OCI-LY7 (cell line): ENCODE data around the gene NTN3. TPM values are rescaled to one million over a fixed set of nuclear protein-coding genes. Genes with fewer than 3 reads are reported as not detected.

ENCODE experiments used
- BruUV-seq: library from RNA; stranded (reverse); fragments of 400-500 nt; replicated peaks from 2 replicates; lab custom pipeline; 2021; lab: Mats Ljungman, UMichigan
- CTCF ChIA-PET: fragments of 300-600 bp; sonication (Branson Sonifier 250); formaldehyde crosslinking; loops from one replicate; lab custom pipeline; 2022; ENCODE audit warnings: antibody characterized with exemption; ENCODE audit not compliant: unreplicated experiment; lab: Charles Lee
- POLR2A ChIA-PET: fragments of 300-600 bp; sonication (Branson Sonifier 250); formaldehyde crosslinking; loops from one replicate; lab custom pipeline; 2022; ENCODE audit warnings: antibody characterized with exemption; lab: Charles Lee
- DNase-seq: peaks from one replicate; pipeline ENCODE4 v3.0.0-alpha.2; 2015; ENCODE audit warnings: low spot score
- H2AFZ ChIP-seq: fragments of 200-600 bp; sonication (generic), shearing (Covaris generic); 2 replicates; pipeline ENCODE4 v1.6.1; 2014; ENCODE audit warnings: mild to moderate bottlenecking, antibody characterized with exemption, low read length, moderate library complexity
- H3K27ac ChIP-seq: fragments of 200-600 bp; sonication (generic); 2 replicates; pipeline ENCODE4 v1.5.1; 2014; ENCODE audit warnings: mixed run types, low read depth, mild to moderate bottlenecking, moderate library complexity, low read length, inconsistent platforms; ENCODE audit not compliant: poor library complexity, severe bottlenecking
- H3K36me3 ChIP-seq: fragments of 200-600 bp; sonication (generic); 2 replicates; pipeline ENCODE4 v1.6.1; 2014; ENCODE audit warnings: mild to moderate bottlenecking, antibody characterized with exemption, low read length, moderate library complexity, mixed read lengths; ENCODE audit not compliant: insufficient read depth
- H3K4me1 ChIP-seq: fragments of 200-600 bp; sonication (generic); 2 replicates; pipeline ENCODE4 v1.5.1; 2014; ENCODE audit warnings: mild to moderate bottlenecking, low read length; ENCODE audit not compliant: insufficient read depth, poor library complexity, severe bottlenecking
- H3K4me2 ChIP-seq: fragments of 200-600 bp; sonication (generic); 2 replicates; pipeline ENCODE4 v1.6.1; 2014; ENCODE audit warnings: mild to moderate bottlenecking, low read length
- H3K4me3 ChIP-seq: fragments of 200-600 bp; sonication (generic); 2 replicates; pipeline ENCODE4 v1.5.1; 2014; ENCODE audit warnings: mild to moderate bottlenecking, low read depth, low read length; ENCODE audit not compliant: poor library complexity, severe bottlenecking
- H3K79me2 ChIP-seq: fragments of 200-600 bp; sonication (generic); 2 replicates; pipeline ENCODE4 v1.6.1; 2016; ENCODE audit warnings: low read depth, mild to moderate bottlenecking, low read length, moderate library complexity, mixed read lengths; ENCODE audit not compliant: insufficient read depth
- H3K9me2 ChIP-seq: fragments of 200-600 bp; sonication (generic); 2 replicates; pipeline ENCODE4 v1.6.1; 2016; ENCODE audit warnings: mild to moderate bottlenecking, low read length, mixed read lengths; ENCODE audit not compliant: insufficient read depth
- H3K9me3 ChIP-seq: fragments of 200-600 bp; sonication (generic); 2 replicates; pipeline ENCODE4 v1.6.1; 2014; ENCODE audit warnings: mild to moderate bottlenecking, mixed run types, low read length, mixed read lengths
- H4K20me1 ChIP-seq: fragments of 200-600 bp; sonication (generic); 2 replicates; pipeline ENCODE4 v1.6.1; 2014; ENCODE audit warnings: mild to moderate bottlenecking, antibody characterized with exemption, low read length, moderate library complexity, mixed read lengths; ENCODE audit not compliant: insufficient read depth
- EZH2phosphoT487 ChIP-seq: fragments of 200-600 bp; sonication (generic); IDR thresholded peaks from 2 replicates; pipeline ENCODE4 v1.6.1; 2018; ENCODE audit warnings: low read depth, borderline replicate concordance, mild to moderate bottlenecking, mixed run types, antibody characterized with exemption, low read length, moderate library complexity, mixed read lengths
- intact Hi-C: fragments of 100-400 bp; cut with micrococcal nuclease; formaldehyde crosslinking; loops from one replicate; pipeline ENCODE4 v1.10.0; 2022; ENCODE audit not compliant: unreplicated experiment
- total RNA-seq, 2 experiments: library from RNA; depleted of rRNA in 1 of 2; stranded (reverse); fragments of >200 nt in 1 of 2; shearing (Covaris generic) in 1 of 2; gene quantifications; 2 replicates each; pipeline ENCODE4 v1.2.3, GENCODE V29; 2014 to 2022
- TF ChIP-seq, protein P1 (sequence below): fragments of 200-600 bp; sonication (generic); conservative IDR thresholded peaks from 2 replicates; pipeline ENCODE4 v1.5.1; 2014; ENCODE audit warnings: mild to moderate bottlenecking, antibody characterized with exemption, low read length, moderate library complexity, mixed read lengths

The NTN3 gene
- total RNA-seq, 2 experiments from 2014 or later = 1.7 to 2.3 TPM

GRCh38 chr16:2457267-2457666 is 13.8 kb upstream of the NTN3 start:
- no peak for TF ChIP-seq EZH2phosphoT487
- TF ChIP-seq, protein P1, sequence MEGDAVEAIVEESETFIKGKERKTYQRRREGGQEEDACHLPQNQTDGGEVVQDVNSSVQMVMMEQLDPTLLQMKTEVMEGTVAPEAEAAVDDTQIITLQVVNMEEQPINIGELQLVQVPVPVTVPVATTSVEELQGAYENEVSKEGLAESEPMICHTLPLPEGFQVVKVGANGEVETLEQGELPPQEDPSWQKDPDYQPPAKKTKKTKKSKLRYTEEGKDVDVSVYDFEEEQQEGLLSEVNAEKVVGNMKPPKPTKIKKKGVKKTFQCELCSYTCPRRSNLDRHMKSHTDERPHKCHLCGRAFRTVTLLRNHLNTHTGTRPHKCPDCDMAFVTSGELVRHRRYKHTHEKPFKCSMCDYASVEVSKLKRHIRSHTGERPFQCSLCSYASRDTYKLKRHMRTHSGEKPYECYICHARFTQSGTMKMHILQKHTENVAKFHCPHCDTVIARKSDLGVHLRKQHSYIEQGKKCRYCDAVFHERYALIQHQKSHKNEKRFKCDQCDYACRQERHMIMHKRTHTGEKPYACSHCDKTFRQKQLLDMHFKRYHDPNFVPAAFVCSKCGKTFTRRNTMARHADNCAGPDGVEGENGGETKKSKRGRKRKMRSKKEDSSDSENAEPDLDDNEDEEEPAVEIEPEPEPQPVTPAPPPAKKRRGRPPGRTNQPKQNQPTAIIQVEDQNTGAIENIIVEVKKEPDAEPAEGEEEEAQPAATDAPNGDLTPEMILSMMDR = 0 out of 2 replicates have a peak, but pooled peaks have one; percentile 13
- CTCF ChIA-PET = interaction anchor here (1.1 kb wide), 1 partner anchor 17 kb away, joined by 3 read pairs; no protein-coding TSS in a partner anchor
- Histone ChIP-seq H3K27ac (no peak overlapping the region), H2AFZ (no peak overlapping the region), H3K36me3 (peaks cover 82% of the 10 kb centered on the region), H3K4me3 (no peak overlapping the region), H3K9me3 (no peaks in the 10 kb centered on the region), H3K9me2 (no peaks in the 10 kb centered on the region), H3K4me2 (no peak overlapping the region), H4K20me1 (no peaks in the 10 kb centered on the region), H3K4me1 (peaks cover 36% of the 10 kb centered on the region), H3K79me2 (peaks cover 18% of the 10 kb centered on the region; the same call in 1 of the 2 replicates)
- POLR2A ChIA-PET = no interaction called here
- no TSS peak for BruUV-seq
- no peak for DNase-seq
- intact Hi-C loops = no loop called here

DNA sequence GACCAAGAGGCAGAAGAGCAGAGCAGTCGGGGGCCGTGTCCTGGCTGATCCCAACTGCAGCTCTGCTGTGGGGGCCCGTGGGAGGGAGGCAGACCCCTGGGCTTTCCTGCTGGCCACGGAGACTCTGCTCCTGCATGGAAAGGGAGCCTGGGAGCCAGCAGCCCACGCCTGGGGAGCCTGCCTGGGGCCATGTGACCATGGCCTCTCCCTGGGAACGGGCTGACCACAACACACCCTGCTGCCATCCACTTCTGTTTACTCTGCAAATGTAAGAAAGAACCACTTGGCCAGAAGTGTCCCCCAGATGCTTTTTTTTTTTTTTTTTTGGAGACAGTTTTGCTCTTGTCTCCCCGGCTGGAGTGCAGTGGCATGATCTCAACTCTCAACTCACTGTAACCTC is 13.2 kb upstream of the NTN3 start:
- H3K4me1 ChIP-seq = peaks cover 36% of the 10 kb centered on the region
- H3K9me3 ChIP-seq = no peaks in the 10 kb centered on the region
- H3K4me2 ChIP-seq = no peak overlapping the region
- H3K9me2 ChIP-seq = no peaks in the 10 kb centered on the region
- peaks cover 18% of the 10 kb centered on the region; the same call in 1 of the 2 replicates for H3K79me2 ChIP-seq
- H3K4me3 ChIP-seq = no peak overlapping the region
- DNase-seq = no peak
- TF ChIP-seq, protein P1 = no peak
- TF ChIP-seq EZH2phosphoT487 = no peak
- TSS peak; percentile 69 for BruUV-seq
- peak overlapping the region; percentile 69 for H3K27ac ChIP-seq
- POLR2A ChIA-PET = interaction anchor here (0.7 kb wide), 1 partner anchor 19 kb away, joined by 9 read pairs; no protein-coding TSS in a partner anchor
- no peaks in the 10 kb centered on the region for H4K20me1 ChIP-seq
- peaks cover 81% of the 10 kb centered on the region for H3K36me3 ChIP-seq
- CTCF ChIA-PET = no interaction called here
- H2AFZ ChIP-seq = no peak overlapping the region
- intact Hi-C loops = no loop called here

DNA sequence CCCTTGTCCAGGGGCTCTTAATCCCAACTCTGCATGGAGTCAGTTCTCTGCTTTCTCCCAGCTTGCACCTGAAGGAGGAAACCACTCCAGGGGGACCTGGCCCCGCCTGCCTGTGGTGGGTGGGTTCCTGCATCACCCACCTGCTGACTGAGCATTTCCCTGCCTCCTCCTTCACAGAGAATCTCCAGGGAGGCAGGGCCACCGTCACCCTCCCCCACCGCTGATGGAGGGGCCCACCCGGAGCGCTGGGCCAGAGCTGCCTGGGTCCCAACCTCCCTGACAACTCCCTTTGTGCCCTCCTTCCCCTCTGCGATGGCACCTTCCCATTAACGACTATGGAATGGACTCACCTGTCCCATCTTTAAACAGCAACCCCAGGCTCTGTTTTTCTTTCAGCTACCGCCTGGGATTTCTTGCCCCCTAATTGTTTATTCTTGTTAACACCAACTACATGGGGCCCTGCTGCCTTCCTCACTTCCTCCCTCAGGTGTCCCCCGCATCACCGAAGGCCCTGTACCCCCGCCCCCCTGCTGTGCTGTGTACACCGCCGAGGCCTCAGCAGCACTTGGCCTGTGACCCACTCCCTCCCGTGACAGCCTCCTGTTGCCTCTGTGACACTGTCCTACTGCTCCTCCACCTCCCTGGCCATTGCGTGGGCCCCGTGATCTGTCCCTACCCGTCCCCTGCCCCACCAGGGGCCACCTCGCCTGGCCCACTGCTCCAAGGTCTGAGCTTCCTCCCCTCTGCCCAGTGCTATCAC is 12.0 kb upstream of the NTN3 start:
- Histone ChIP-seq H3K79me2 (peaks cover 18% of the 10 kb centered on the region; the same call in 1 of the 2 replicates), H3K36me3 (peaks cover 75% of the 10 kb centered on the region), H3K4me3 (peak overlapping the region; percentile 79), H3K4me1 (peaks cover 36% of the 10 kb centered on the region), H2AFZ (no peak overlapping the region; the same call in 1 of the 2 replicates), H3K9me3 (no peaks in the 10 kb centered on the region), H3K4me2 (peak overlapping the region; percentile 99), H3K9me2 (no peaks in the 10 kb centered on the region), H3K27ac (peak overlapping the region; percentile 69), H4K20me1 (no peaks in the 10 kb centered on the region)
- ChIA-PET POLR2A (interaction anchor here (0.7 to 1.9 kb wide), 4 partner anchors 9 to 253 kb away, joined by 3 to 11 read pairs (median 6); partner anchors contain the start of gene NTN3), CTCF (interaction anchor here (0.7 to 1.6 kb wide), 2 partner anchors 10 to 761 kb away, joined by 3 to 4 read pairs; no protein-coding TSS in a partner anchor)
- peak; percentile 47 for DNase-seq
- BruUV-seq = no TSS peak
- TF ChIP-seq, protein P1 = no peak
- no peak for TF ChIP-seq EZH2phosphoT487
- intact Hi-C loops = no loop called here
